ENCODE results near the gene SRCIN1.
"Not testable (repeated sequence)": the region's sequence is repeated elsewhere in the genome, so short reads cannot be mapped to it uniquely, and the experiment has no call there.

The SRCIN1 gene

DNA sequence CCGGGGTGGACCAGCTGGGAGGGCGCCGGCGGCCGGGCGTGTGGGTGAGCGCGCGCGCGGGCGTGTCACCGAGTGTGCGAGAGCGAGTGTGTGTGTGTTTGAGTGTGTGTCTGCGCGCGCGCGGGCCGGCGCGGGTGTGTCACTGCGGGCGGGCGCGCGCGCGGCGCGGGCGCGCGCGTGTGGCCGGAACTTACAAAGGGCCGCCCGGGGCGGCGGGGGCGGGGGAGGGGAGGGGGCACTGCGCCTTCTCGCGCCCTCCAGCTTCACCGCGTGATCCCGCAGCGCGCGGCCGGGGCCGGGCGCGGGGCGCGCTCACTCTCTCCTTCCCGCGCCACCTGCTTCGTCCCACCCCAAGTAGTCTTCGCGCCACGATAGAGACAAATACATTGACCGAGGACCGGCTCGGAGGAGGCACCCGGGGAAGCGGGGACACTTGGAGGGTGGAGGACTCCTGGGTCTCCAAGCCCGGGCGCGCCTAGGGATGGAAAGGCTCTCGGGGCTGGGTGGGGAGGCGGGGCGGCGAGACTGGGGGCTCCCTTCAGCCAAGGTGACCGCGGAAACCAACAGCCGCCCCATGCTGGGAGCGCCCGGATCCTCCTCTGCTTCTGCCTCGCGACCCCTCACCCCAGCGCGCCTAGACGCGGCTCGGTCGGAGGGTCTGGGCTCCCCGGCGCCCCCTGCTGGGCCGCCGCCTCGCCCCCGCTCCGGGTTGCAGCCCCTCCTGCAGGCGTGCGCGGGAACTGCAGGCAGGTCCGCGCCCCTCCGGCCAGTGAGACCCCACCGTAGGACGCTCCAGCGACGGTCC, at the start of gene SRCIN1:
Gene SRCIN1, minus strand, starts transcription at position 112 of the 805 bp plus-strand sequence. CDS start 247 bp downstream, outside the sequence.
- DNase-seq (ENCODE audit: low spot score), result peak; percentile 45

GRCh38 chr17:38654411-38655398, 49.0 kb upstream of the SRCIN1 start:
- DNase-seq (ENCODE audit: low spot score), result no peak

DNA sequence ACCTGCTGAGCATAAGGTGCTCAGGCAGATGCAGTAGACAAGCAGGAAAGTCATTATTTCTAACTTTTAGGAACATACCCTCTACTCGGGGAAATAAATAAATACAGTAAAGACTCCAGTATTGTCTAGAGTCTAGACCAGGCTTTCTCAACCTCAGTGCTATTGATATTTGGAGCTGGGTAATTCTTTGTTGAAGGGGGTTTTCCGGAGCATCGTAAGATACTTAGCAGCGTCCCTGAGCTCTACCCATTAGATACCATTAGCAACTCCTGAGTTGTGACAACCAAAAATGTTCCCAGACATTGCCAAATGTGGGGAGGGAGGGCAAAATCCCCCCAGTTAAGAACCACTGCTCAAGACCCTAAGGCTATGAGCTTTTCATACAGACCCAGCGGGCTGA, 47.9 kb upstream of the SRCIN1 start:
- DNase-seq (ENCODE audit: low spot score), result no peak

DNA sequence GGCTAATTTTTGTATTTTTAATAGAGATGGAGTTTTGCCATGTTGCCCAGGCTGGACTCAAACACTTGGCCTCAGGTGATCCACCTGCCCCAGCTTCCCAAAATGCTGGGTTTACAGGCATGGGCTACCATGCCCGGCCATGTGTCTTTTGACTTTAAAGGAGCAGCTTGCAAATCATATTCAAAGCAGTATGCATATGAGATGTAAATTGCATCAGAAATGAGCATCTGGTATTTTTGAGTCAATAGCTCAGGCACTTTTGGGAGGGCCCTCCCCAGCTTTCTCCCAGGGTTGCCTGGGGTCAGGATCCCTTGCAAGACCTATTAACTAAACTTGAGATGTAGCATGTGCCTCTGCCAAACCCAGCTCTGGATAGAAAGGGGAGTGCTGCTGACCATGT, 47.5 kb upstream of the SRCIN1 start:
- no peak for DNase-seq (ENCODE audit: low spot score)

DNA sequence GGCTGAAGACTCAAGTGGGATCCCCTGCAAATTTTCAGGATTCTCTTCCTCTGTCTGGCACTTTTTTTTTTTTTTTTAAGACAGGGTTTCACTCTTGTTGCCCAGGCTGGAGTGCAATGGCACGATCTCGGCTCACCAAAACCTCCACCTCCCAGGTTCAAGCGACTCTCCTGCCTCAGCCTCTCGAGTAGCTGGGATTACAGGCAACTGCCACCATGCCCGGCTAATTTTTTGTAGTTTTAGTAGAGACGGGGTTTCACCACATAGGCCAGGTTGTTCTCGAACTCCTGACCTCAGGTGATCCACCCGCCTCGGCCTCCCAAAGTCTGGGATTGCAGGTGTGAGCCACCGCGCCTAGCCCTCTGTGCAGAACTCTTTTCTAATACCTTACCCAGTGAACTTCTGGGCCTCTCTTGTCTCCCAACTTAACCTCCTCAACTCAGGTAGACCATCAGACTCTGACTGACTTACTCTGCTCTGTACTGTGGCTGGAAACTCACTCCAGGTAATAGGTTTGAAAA, 45.0 kb upstream of the SRCIN1 start:
- DNase-seq (ENCODE audit: low spot score), result not testable (repeated sequence)

DNA sequence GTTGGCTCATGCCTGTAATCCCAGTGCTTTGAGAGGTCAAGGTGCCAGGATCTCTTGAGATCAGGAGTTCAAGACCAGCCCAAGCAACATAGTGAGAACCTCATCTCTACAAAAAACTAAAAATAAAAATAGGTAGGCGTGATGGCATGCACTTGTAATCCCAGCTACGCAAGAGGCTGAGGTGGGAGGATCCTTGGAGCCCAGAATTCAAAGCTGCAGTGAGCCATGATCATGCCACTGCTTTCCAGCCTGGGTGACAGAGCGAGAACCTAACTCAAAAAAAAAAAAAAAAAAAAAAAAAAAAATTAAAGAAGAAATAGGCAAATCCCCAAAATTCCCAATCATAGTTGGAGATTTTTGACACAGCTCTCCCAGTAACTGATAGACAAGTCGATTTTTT, 32.2 kb upstream of the SRCIN1 start:
- DNase-seq (ENCODE audit: low spot score), result no peak

- no peak for DNase-seq (ENCODE audit: low spot score)
These were observed 30.3 kb upstream of the SRCIN1 start for GRCh38 chr17:38636054-38636453.

DNA sequence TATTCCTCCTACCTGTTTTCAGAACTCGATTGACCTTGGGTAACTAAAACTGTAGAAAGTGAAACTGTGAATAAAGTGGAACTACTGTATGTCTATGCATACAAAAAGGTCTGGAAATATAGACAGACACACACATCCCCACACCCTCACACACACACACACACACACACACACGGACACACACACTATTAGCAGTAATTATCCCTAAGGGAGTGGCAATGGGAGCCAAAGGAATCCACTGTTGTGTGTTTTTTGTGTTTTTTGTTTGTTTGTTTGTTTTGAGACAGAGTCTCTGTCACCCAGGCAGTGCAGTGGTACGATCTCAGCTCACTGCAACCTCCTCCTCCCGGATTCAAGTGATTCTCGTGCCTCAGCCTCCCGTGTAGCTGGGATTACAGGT, 26.6 kb upstream of the SRCIN1 start:
- DNase-seq (ENCODE audit: low spot score), result no peak

DNA sequence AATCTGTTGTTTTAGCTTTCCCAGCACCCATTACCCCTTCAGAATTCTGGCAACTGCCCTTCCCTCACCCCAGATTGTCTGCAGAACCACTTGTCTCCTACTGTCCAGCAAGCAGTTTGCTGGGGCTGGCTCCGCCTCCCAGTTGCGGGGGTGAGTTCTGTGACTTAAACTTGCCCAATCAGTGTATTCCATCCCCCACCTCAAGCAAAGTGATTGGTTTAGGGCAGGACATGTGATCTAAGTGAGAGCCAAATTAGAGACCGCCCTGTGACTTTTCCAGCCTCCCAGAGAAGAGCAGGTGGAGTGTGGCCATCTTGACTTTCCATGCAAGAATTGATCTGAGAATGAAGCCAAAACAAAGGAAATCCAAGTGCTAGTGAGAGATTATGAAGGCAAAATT, 22.7 kb upstream of the SRCIN1 start:
- no peak for DNase-seq (ENCODE audit: low spot score)

DNA sequence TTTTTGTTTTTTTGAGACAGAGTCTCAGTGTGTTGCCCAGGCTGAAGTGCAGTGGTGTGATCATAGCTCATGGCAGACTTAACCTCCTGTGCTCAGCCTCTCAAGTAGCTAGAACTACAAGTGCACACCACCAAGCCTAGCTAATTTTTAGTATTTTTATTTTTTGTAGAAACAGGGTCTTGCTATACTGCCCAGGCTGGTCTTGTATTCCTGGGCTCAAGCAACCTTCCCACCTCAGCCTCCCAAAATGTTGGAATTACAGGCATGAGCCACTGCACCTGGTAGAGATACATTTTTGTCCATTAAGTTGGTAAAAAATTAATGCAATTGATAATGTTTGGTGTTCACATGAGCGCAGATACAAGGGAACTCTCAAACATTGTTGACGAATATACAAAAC, 22.2 kb upstream of the SRCIN1 start:
- DNase-seq (ENCODE audit: low spot score), result no peak

DNA sequence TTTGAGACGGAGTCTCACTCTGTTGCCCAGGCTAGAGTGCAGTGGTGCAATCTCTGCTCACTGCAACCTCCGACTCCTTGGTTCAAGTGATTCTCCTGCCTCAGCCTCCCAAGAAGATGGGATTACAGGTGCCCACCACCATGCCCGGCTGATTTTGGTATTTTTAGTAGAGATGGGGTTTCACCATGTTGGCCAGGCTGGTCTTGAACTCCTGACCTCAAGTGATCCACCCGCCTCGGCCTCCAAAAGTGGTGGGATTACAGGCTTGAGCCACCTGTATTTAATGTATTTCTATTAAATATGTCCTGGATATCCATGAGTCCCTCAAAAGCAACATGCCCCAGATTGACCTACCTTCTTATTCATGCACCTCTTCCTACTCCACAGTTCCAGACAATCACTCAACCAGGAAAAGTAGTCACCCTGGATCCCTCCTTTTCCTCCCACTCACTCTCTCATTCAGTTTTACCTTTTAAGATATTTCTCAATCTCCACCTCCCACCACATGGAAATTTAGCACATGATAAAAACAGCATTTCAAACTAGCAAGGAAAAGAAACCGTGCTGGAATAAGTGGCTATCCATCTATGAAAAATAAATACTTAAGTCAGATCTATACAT, 21.0 kb upstream of the SRCIN1 start:
- DNase-seq (ENCODE audit: low spot score), result not testable (repeated sequence)

GRCh38 chr17:38625482-38625881, 19.7 kb upstream of the SRCIN1 start:
- DNase-seq (ENCODE audit: low spot score), result no peak

DNA sequence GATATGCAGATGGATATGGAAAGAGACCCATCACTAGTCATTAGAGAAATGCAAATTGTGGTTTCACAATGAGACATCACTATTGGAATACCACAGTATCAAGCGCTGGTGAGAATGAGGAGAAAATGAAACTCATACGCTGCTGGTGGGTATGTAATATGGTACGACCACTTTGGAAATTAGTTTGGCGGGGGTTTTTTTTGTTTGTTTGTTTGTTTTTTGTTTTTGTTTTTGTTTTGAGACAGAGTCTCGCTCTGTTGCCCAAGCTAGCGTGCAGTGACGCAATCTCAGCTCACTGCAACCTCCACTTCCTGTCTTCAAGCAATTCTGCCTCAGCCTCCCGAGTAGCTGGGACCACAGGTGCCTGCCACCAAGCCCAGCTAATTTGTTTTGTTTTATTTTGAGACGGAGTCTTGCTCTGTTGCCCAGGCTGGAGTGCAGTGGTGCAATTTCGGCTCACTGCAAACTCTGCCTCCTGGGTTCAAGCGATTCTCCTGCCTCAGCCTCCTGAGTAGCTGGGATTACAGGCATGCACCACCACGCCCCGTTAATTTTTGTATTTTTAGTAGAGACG, 19.1 kb upstream of the SRCIN1 start:
- not testable (repeated sequence) for DNase-seq (ENCODE audit: low spot score)

GRCh38 chr17:38621538-38621937, 15.8 kb upstream of the SRCIN1 start:
- DNase-seq (ENCODE audit: low spot score), result no peak

DNA sequence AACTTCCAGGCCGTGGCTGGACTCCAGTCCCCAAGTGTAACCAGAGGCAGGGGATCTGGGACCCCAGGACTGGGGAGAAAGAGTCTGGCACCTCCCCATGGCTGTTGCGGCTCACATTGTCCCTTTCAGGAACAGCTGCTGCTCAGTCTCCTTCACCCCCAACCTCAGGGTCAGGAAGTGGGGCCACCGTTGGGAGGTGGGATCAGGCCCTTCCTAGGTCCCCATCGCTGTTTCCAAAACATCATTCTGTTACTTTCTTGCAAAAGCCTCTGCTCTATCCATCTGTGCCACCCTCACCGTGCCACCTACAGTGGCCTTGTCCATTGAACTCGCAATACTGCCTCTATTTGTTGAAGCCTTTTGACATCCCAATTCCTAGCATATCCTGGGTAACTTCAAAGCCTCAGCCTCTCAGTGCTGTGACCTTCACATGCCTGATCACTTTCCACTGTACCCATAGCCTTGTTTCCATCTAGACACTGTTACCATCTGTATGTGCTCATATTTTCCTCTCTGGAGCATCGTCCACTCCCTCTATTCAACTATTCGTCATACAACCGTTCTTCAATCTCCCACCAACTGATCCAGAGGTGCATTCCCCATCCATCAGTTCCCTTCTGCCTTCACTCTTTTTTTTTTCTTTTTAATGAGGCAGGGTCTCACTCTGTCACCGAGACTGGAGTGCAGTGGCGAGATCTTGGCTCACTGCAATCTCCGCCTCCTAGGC, 15.0 kb upstream of the SRCIN1 start:
- DNase-seq (ENCODE audit: low spot score), result no peak

DNA sequence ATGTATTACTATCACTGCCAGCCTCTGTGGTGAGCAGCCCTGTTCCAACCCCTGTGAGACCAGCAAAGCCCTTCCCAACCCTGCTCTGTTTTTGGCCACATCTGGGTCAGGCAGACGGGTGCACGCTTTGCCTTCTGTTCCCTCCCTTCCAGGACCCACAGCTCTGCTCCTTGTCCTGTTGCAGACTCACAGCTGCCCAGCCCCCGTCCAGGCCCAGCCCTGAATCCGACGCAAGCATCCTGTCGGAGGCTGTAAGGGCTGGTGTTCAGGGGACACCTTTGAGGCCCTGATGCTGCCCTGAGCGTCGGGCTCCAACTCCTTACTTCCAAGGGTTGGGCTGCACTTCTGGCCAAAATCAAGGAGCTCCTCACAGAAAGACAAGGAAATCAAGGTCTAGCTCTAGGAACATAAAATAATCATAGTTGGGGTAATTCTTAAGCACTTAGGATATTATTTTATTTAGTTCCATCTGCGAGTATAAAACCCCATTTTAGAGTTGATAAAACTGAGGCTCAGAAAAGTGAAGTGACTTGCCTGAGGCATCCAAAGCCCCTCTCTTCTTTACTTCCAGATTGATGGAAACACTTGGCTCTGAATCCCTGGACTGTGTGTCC, 14.3 kb upstream of the SRCIN1 start:
- no peak for DNase-seq (ENCODE audit: low spot score)

- DNase-seq (ENCODE audit: low spot score), result no peak
These were observed 13.7 kb upstream of the SRCIN1 start for GRCh38 chr17:38619451-38619795.

GRCh38 chr17:38617967-38618760, 12.4 kb upstream of the SRCIN1 start:
- no peak for DNase-seq (ENCODE audit: low spot score)

DNA sequence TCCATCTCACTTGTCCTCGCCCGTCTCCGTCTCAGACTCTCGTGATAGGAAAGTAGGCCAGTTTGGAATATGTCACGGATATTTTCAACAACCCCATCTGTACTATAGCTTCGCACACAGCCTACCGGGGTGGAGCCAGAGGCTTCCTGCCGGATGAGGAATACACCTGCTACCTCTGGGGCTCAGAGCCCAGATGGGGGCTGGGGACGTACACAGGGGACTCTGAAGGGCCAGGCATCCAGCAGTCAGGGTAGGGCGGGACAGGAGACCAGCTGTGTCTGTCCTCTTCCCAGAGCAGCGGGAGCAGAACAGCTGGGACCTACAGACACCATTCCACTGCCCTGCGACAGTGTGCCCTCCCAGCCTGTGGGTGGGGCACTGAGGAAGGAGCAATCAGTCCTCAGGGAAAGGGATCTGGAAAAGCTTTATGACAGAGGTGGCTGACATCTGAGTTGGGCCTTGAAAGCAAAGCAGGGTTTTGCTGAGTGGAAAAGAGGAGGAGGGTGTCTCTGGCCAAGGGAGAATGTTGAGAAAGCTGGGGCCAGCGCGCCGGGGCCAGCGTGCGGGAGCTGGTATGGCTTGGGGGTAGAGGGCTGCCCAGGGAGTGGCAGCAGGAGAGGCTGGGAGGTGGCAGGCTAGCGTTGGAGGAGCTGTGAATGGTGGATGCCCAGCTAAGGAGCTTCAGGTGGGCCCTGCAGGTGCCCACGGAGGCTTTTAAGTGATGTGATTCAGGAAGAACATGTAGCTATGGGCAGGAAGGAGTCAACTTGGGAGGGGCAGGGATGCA, 11.5 kb upstream of the SRCIN1 start:
- no peak for DNase-seq (ENCODE audit: low spot score)
